HepG2 (cell line): ENCODE results near the gene CCDC33.

ENCODE experiments used
- HNF4A ChIP-seq: sonication (generic); formaldehyde crosslinking; IDR thresholded peaks from 2 replicates; pipeline ENCODE4 v1.4.0; 2020; ENCODE audit warnings: missing genetic modification reagents
- NFKB2 ChIP-seq: sonication (generic); formaldehyde crosslinking; IDR thresholded peaks from 2 replicates; pipeline ENCODE4 v1.4.0; 2020; ENCODE audit warnings: missing genetic modification reagents, borderline replicate concordance
- SP1 ChIP-seq, 2 experiments: fragments of 450-650 bp in 1 of 2; sonication (generic) in 1 of 2; formaldehyde crosslinking in 1 of 2; IDR thresholded peaks; 2 replicates each; pipeline versions ENCODE4 v1.4.0 to v1.6.1; 2016 to 2020; ENCODE audit warnings: missing genetic modification reagents in 1 of 2
- ZNF274 ChIP-seq: sonication (generic); formaldehyde crosslinking; IDR thresholded peaks from 2 replicates; pipeline ENCODE4 v1.5.1; 2020; ENCODE audit warnings: mild to moderate bottlenecking, missing genetic modification reagents
- ZNF747 ChIP-seq: sonication (generic); formaldehyde crosslinking; IDR thresholded peaks from 2 replicates; pipeline ENCODE4 v1.8.1; 2023; ENCODE audit warnings: missing genetic modification reagents, mild to moderate bottlenecking, borderline replicate concordance
- TF ChIP-seq, protein P1 (sequence below): sonication (generic); formaldehyde crosslinking; IDR thresholded peaks from 2 replicates; pipeline ENCODE4 v1.5.1; 2020; ENCODE audit warnings: missing genetic modification reagents, mild to moderate bottlenecking, borderline replicate concordance
- TF ChIP-seq, protein P2 (sequence below): sonication (generic); formaldehyde crosslinking; IDR thresholded peaks from 2 replicates; pipeline ENCODE4 v1.5.0; 2020; ENCODE audit warnings: mild to moderate bottlenecking, missing genetic modification reagents, moderate library complexity

DNA sequence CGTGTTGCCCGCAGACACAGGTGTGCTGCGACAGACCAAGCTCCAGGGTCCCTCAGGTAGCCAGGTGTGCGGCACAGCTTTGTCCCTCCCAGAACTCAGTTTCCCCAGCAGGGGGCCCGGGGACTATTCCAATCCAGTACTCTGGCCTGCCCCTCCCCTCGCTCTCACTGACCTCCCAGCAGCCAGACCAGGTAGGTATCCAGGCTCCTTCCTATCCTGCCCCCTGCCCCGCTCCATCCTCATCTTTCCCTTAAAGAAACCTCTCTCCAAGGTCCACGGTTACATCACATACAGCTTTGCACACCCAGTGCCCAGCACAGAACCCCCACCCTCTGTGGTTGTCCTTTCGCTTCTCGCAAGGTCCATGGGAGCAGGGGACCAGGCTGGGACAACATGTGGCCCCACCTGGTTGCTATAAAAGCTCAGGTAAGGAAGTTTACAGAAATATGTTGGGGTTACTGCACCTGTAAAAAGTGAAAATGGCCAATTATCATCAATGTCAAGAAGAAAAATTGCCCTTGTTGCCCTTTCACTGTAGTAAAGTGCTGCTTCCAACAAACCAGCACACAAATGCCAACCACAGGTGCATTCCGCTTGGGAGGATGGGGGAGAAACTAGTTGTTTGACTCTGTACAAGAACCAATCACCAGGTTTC, 138.6 kb downstream of the CCDC33 start:
- TF ChIP-seq, protein P1, sequence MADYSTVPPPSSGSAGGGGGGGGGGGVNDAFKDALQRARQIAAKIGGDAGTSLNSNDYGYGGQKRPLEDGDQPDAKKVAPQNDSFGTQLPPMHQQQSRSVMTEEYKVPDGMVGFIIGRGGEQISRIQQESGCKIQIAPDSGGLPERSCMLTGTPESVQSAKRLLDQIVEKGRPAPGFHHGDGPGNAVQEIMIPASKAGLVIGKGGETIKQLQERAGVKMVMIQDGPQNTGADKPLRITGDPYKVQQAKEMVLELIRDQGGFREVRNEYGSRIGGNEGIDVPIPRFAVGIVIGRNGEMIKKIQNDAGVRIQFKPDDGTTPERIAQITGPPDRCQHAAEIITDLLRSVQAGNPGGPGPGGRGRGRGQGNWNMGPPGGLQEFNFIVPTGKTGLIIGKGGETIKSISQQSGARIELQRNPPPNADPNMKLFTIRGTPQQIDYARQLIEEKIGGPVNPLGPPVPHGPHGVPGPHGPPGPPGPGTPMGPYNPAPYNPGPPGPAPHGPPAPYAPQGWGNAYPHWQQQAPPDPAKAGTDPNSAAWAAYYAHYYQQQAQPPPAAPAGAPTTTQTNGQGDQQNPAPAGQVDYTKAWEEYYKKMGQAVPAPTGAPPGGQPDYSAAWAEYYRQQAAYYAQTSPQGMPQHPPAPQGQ (CRISPR knock-in tag) = no peak
- TF ChIP-seq SP1 (IDR thresholded peaks at IDR 0.05) = no peak
- TF ChIP-seq SP1 (CRISPR knock-in tag; IDR thresholded peaks at IDR 0.05) = no peak
- TF ChIP-seq, protein P2, sequence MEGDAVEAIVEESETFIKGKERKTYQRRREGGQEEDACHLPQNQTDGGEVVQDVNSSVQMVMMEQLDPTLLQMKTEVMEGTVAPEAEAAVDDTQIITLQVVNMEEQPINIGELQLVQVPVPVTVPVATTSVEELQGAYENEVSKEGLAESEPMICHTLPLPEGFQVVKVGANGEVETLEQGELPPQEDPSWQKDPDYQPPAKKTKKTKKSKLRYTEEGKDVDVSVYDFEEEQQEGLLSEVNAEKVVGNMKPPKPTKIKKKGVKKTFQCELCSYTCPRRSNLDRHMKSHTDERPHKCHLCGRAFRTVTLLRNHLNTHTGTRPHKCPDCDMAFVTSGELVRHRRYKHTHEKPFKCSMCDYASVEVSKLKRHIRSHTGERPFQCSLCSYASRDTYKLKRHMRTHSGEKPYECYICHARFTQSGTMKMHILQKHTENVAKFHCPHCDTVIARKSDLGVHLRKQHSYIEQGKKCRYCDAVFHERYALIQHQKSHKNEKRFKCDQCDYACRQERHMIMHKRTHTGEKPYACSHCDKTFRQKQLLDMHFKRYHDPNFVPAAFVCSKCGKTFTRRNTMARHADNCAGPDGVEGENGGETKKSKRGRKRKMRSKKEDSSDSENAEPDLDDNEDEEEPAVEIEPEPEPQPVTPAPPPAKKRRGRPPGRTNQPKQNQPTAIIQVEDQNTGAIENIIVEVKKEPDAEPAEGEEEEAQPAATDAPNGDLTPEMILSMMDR (CRISPR knock-in tag) = 0 out of 2 replicates have a peak, but pooled peaks have one; percentile 12
- no peak for TF ChIP-seq ZNF747 (CRISPR knock-in tag)
- no peak for TF ChIP-seq ZNF274 (CRISPR knock-in tag)
- no peak for TF ChIP-seq HNF4A
- TF ChIP-seq NFKB2 (CRISPR knock-in tag) = no peak
